GM04504 (cell line): ENCODE measurements around the gene ATG4D.
"Not testable (repeated sequence)": the region's sequence is repeated elsewhere in the genome, so short reads cannot be mapped to it uniquely, and the experiment has no call there.

Experiments
- DNase-seq: peaks from one replicate; pipeline ENCODE4 v3.0.0-alpha.2; 2012; ENCODE audit warnings: low read depth

ATG4D gene

GRCh38 chr19:10552510-10553053, 8.9 kb downstream of the ATG4D start:
- DNase-seq = no peak

DNA sequence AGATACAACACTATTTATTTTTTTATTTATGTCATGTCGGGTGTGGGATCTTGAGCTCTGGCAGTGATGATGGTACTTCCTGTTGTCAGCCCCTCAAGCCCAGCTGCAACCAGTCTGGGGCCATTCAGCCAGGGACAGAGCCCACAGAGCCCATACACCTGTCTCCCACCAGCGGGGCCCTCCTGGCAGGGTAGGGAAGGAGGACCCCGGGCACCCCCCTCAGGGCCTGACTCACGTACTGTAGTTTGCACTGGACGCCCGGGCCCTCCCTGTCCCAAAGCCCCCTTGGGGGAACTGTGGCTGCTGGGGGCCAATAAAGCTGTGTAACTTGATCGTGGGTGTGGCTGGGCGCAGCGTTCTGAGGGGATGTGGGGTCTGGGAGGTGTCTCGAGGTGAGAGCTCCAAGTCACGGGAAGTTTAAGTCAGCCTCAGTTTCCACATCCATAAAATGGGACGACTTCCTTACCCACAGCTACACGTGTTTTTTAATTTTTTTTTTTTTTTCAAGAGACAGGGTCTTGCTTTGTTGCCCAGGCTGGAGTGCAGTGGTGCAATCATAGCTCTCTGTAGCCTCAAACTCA, 9.5 kb downstream of the ATG4D start:
- no peak for DNase-seq

DNA sequence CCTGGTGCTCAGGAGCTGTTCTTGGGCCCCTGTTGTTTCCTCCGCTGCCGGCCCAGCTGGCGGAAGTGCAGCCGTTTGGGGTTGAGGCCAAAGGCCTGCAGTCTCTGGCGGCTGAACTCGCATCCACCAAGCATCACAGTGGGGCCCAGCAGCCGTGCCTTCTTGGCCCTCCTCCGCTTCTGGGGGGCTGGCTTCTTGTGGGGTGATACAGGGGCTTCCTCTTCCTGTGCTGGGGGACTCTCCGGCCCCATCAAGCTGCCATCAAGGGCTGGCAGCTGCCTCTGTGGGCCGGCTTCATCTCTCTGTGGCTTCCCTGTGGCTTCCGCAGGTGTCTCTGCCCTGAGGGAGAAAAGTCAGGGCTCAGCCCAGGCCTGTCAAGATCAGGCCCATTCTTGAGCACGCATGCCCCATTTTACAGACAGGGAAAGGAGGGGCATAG, 10.3 kb downstream of the ATG4D start:
- no peak for DNase-seq

GRCh38 chr19:10554760-10555609, 11.3 kb downstream of the ATG4D start:
- DNase-seq = no peak

- no peak for DNase-seq
Measured at GRCh38 chr19:10555610-10555973, 11.9 kb downstream of the ATG4D start.

DNA sequence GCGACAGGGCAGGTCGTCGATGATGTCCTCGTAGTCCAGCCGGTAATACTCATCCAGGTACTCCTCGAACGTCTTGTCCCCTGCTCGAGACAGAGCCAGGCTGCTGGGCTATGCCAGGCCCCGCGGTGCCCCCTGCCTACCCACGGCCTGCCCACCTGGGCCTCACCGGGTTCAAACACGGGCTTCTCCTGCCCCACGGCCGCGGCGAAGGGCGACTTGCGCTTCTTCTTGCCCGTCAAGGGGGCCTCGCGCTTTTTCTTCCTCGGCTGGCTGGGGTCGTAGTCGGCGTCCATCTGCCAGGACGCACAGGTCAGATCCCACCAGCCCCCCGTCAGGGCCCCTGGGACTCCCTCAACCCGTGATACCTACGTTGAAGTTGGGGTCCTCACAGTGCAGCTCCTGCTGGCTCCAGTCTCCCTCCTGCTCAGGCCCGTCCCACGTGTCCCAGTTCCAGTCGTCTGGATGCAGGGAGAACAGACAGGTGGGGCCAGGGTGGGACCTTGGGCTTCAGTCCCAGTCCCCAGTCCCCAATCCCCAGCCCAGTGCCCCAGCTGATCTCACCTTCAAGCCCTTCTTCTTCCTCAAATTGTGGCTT, 14.0 kb downstream of the ATG4D start:
- no peak for DNase-seq

DNA sequence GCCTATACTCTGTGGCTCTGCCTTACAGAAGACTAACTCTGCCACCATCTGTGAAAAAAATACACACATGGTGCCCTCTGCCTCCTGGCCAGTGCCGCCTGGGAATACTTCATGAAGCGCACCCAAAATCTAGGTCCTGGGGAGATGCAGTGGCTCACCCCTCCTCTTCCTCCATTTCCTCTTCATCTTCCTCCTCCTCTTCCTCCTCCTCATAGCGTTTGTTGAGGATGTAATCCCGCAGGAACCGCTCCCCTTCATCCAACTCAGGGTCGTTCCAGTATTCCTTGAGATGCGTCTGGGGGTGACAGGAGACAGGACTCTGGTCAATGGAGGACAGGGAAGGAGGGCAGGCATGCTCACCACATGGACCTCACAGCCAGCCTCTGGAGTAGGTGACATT, 16.4 kb downstream of the ATG4D start:
- DNase-seq = no peak

DNA sequence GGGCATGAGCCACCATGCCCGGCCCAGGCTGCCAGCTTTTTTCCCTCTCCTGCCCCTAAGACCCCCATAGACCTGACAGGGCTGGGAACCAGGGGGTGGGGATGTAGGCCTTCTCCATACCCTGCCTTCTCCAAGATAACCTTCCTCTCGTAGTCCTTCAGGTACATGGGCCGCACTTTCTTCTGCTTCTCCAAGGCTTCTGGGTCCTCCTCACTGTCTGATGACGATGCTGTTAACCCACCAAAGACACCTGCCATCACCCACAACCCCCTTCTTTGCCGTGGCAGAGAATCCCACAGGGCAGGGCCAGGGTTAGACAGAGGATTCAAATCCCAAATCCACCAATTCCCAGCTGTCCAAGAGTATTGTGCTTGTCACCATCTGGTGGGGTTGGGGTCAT, 18.9 kb downstream of the ATG4D start:
- DNase-seq = no peak

- no peak for DNase-seq
Measured at GRCh38 chr19:10565028-10565566, 21.4 kb downstream of the ATG4D start.

- peak; percentile 93 for DNase-seq
Measured at GRCh38 chr19:10565567-10566407, 22.1 kb downstream of the ATG4D start, which contains the start of gene KRI1. Gene KRI1 (minus strand): TSS chr19:10566010. CDS start chr19:10565999, 11 bp downstream.

GRCh38 chr19:10566408-10566657, 22.6 kb downstream of the ATG4D start:
- DNase-seq = no peak

DNA sequence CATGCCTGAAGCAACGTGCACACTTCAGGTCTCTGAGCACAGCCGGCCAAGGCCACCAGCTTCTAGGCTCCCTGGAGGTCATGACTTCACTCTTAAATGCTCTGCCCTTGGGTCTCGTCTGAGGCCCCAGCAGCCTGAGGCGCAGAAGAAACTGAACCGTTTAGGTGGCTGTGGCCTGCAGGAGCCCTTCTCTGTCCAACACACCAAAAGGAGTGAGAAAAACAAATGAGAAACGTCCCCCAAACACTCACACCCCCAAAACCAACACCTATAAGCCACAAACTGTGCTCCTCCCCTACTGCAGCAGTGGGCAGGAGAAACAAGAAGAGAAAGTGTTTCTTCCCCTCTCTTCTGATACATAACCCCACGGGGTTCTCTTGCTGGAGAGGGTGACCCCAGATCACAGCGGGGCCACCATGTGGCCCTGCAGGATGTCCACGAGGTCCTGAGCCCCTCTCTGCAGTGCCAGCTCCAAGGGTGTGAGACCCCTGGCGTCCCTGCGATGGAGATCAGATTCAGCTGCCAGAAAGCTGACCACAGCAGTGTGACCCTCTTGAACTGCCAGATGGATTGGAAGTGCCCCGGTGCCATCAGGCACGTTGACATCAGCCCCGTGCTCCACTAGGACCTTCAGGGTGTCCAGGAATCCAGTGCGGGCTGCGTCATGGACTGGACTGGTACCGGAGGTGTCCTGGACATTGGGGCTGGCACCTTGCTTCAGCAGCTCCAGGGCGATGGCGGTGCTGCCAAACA, 23.1 kb downstream of the ATG4D start:
- no peak for DNase-seq

DNA sequence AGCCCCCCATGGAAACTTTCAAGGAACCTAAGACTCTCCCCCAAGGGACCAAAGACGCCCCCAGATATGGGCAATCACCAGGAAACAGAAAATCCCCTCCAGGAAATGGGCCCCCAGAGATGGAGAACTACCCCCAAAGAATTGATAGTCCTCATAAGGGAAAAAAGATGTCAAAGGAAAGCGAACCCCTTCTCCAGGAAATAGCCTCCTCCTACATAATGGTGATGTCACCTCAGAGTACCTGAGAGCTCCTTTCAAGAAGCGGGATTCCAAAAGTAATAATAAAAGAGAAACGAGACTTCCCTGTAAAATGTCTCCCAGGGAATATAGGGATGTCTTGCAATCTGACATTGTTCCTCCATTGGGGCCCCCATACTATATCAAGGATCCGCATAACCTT, 24.0 kb downstream of the ATG4D start:
- no peak for DNase-seq

- DNase-seq = no peak
Measured at GRCh38 chr19:10568062-10568825, 24.5 kb downstream of the ATG4D start.

- DNase-seq = peak; percentile 99
Measured at GRCh38 chr19:10568826-10569651, 25.3 kb downstream of the ATG4D start, which contains the start of gene CDKN2D. Gene CDKN2D (minus strand): TSS chr19:10568979. CDS start chr19:10568653, 326 bp downstream.

DNA sequence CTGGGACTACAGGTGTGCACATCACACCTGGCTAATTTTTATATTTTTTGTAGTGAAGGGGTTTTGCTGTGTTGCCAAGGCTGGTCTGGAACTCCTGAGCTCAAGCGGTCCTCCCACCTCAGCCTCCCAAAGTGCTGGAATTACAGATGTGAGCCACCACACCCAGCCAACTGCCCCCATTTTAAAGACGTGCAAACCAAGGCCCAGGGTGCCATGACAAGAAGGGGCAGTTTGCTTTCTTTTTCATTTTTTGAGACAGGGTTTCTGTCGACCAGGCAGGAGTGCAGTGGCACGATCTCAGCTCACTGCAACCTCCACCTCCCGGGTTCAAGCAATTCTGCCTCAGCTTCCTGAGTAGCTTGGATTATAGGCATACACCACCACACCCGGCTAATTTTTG, 30.1 kb downstream of the ATG4D start:
- not testable (repeated sequence) for DNase-seq

GRCh38 chr19:10574462-10574861, 30.8 kb downstream of the ATG4D start:
- no peak for DNase-seq

DNA sequence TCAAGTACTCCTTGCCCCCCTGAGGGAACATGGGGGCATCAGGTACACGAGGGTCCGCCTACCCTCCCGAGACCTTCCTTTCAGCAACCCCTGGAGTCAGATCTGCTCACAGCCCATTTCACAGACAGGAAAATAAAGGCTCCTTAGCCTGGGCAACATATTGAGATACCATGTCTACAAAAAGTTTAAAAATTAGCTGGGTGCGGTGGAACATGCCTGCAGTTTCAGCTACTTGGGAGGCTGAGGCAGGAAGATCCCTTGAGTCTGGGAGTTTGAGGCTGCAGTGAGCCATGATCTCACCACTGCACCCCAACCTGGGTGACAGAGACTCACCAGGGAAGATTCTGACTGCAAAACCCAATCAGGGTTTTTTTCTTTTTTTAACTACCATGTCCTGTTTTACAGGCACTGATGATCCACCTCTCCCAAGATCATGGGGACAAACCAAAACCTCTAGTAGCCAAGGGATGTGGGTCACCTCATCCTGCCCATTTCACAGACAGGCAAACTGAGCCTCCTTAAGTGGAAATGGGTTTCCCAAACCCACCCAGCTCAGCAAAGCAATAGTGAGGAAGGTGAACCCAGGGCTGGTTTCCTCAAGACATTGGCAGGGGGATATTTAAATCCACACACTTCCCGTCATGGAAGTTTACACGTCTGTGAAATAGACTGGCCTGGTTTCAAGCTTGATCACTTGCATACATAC, 31.5 kb downstream of the ATG4D start:
- DNase-seq = no peak

- DNase-seq = no peak
Measured at GRCh38 chr19:10577951-10578350, 34.2 kb downstream of the ATG4D start.
